Keratinocyte (primary cell): ENCODE data around the gene IMPDH2. TPM values are rescaled to one million over a fixed set of nuclear protein-coding genes. Genes with fewer than 3 reads are reported as not detected.

Source experiments
- DNase-seq: peaks from one replicate; pipeline ENCODE4 v3.0.0-alpha.2; 2011; ENCODE audit warnings: low read depth, missing footprints, low spot score
- FAIRE-seq: peaks from 2 replicates; lab custom pipeline; 2011; peaks lifted over from hg19 to GRCh38; lab: Jason Lieb, UNC
- H2AFZ ChIP-seq: 2 replicates; pipeline ENCODE4 v1.6.0; 2012; ENCODE audit warnings: low read length, control low read depth, inconsistent platforms; ENCODE audit not compliant: control insufficient read depth
- H3K27ac ChIP-seq: 2 replicates; pipeline ENCODE4 v1.5.1; 2011; ENCODE audit warnings: low read length; ENCODE audit not compliant: control insufficient read depth, insufficient read depth
- H3K27me3 ChIP-seq: 3 replicates; pipeline ENCODE4 v1.6.0; 2011; ENCODE audit warnings: low read length; ENCODE audit not compliant: control insufficient read depth, insufficient read depth; ENCODE audit errors: extremely low read depth
- H3K36me3 ChIP-seq, 2 experiments: 2 replicates in 1 of 2; 3 replicates in 1 of 2; pipeline ENCODE4 v1.5.1; 2011; ENCODE audit warnings: low read length in 2 of 2, mild to moderate bottlenecking in 1 of 2; ENCODE audit not compliant: control insufficient read depth in 2 of 2, insufficient read depth in 2 of 2; ENCODE audit errors: extremely low read depth in 1 of 2
- H3K4me1 ChIP-seq: 3 replicates; pipeline ENCODE4 v1.5.1; 2011; ENCODE audit warnings: low read length; ENCODE audit not compliant: control insufficient read depth, insufficient read depth; ENCODE audit errors: extremely low read depth
- H3K4me2 ChIP-seq: 3 replicates; pipeline ENCODE4 v1.6.0; 2011; ENCODE audit warnings: low read depth, low read length; ENCODE audit not compliant: control insufficient read depth, insufficient read depth; ENCODE audit errors: extremely low read depth
- H3K4me3 ChIP-seq, 3 experiments: fragments of 200-600 bp in 1 of 3; sonication (generic) in 1 of 3; 2 replicates in 2 of 3; 3 replicates in 1 of 3; pipeline ENCODE4 v1.5.1; 2011 to 2016; ENCODE audit warnings: low read length in 3 of 3, mild to moderate bottlenecking in 3 of 3, control low read depth in 2 of 3, inconsistent platforms in 1 of 3, low read depth in 1 of 3, mixed read lengths in 1 of 3, mixed run types in 1 of 3, moderate library complexity in 1 of 3; ENCODE audit not compliant: control insufficient read depth in 2 of 3, insufficient read depth in 2 of 3; ENCODE audit errors: extremely low read depth in 1 of 3
- H3K79me2 ChIP-seq: 2 replicates; pipeline ENCODE4 v1.6.0; 2012; ENCODE audit warnings: low read length; ENCODE audit not compliant: control insufficient read depth, insufficient read depth
- H3K9ac ChIP-seq: 3 replicates; pipeline ENCODE4 v1.6.0; 2011; ENCODE audit warnings: low read length; ENCODE audit not compliant: control insufficient read depth, insufficient read depth; ENCODE audit errors: extremely low read depth
- H3K9me1 ChIP-seq: 3 replicates; pipeline ENCODE4 v1.6.0; 2011; ENCODE audit warnings: low read length; ENCODE audit not compliant: control insufficient read depth, insufficient read depth; ENCODE audit errors: extremely low read depth
- H3K9me3 ChIP-seq: 2 replicates; pipeline ENCODE4 v1.5.1; 2012; ENCODE audit warnings: low read depth, low read length; ENCODE audit not compliant: control insufficient read depth
- H4K20me1 ChIP-seq: 3 replicates; pipeline ENCODE4 v1.6.0; 2011; ENCODE audit warnings: low read length; ENCODE audit not compliant: control insufficient read depth, insufficient read depth; ENCODE audit errors: extremely low read depth
- EZH2 ChIP-seq: IDR thresholded peaks from one replicate; pipeline ENCODE4 v1.6.1; 2012; ENCODE audit warnings: inconsistent platforms, mild to moderate bottlenecking, low read length, moderate library complexity
- dilution Hi-C: fragments of 300-500 bp; cut with MboI; formaldehyde crosslinking; loops from one replicate; pipeline ENCODE4 v1.7.0; 2020; ENCODE audit warnings: low sequenced_read_pairs; ENCODE audit not compliant: extremely low pct_ligation_motif_present
- polyA plus RNA-seq, 5 experiments: library from polyadenylated mRNA; depleted of rRNA in 3 of 5; stranded (reverse) in 3 of 5; stranded (forward) in 1 of 5; unstranded in 1 of 5; fragments of >200 nt; gene quantifications; 1 replicate in 1 of 5; 2 replicates in 3 of 5; 3 replicates in 1 of 5; pipeline versions ENCODE4 v1.2.1 to v1.2.3, GENCODE V29; 2011 to 2012; ENCODE audit warnings: missing spikeins in 2 of 5, low read depth in 1 of 5, low replicate concordance in 1 of 5
- TF ChIP-seq, protein P1 (sequence below), 3 experiments: IDR thresholded peaks in 1 of 3; conservative IDR thresholded peaks in 1 of 3; optimal IDR thresholded peaks in 1 of 3; 2 replicates in 2 of 3; 3 replicates in 1 of 3; pipeline versions ENCODE3 to v1.5.1; 2011; ENCODE audit warnings: low read length in 3 of 3, mild to moderate bottlenecking in 3 of 3, moderate library complexity in 2 of 3, control low read depth in 1 of 3, inconsistent platforms in 1 of 3; ENCODE audit not compliant: insufficient read depth in 2 of 3; ENCODE audit errors: extremely low read depth in 1 of 3

IMPDH2 gene
- polyA plus RNA-seq, 1 donor (not counting 4 experiments of a cell fraction or from before 2014, with no cell fraction given): 221 TPM

DNA sequence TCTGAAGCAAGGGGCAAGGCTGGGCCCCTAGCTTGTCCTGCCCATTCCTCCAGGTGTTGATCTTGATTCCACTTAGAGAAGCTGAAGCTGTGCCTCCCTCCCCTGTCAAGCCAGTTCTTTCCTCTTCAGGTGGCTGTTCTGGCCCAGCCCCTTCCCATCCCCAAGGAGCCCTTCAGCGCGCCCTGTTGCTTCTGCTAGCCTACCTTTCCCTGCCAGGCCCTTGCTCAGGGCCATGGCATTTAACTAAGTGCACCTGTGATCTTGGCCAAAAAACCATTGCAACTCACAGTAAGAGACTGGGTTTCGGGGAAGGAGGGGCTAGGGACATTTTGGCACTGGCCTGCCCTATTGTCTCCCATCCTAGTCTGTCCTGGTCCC lies 23.9 kb downstream of the IMPDH2 start:
- Histone ChIP-seq H4K20me1 (no peaks in the 10 kb centered on the region), H3K9ac (no peak overlapping the region), H3K79me2 (peaks cover 21% of the 10 kb centered on the region), H3K27ac (no peak overlapping the region), H2AFZ (no peak overlapping the region), H3K27me3 (no peaks in the 10 kb centered on the region), H3K9me3 (no peaks in the 10 kb centered on the region), H3K4me2 (no peak overlapping the region), H3K4me1 (peaks cover 14% of the 10 kb centered on the region), H3K9me1 (peaks cover 7% of the 10 kb centered on the region), H3K36me3 (no peaks in the 10 kb centered on the region), H3K4me3 (no peak overlapping the region)
- TF ChIP-seq, protein P1, sequence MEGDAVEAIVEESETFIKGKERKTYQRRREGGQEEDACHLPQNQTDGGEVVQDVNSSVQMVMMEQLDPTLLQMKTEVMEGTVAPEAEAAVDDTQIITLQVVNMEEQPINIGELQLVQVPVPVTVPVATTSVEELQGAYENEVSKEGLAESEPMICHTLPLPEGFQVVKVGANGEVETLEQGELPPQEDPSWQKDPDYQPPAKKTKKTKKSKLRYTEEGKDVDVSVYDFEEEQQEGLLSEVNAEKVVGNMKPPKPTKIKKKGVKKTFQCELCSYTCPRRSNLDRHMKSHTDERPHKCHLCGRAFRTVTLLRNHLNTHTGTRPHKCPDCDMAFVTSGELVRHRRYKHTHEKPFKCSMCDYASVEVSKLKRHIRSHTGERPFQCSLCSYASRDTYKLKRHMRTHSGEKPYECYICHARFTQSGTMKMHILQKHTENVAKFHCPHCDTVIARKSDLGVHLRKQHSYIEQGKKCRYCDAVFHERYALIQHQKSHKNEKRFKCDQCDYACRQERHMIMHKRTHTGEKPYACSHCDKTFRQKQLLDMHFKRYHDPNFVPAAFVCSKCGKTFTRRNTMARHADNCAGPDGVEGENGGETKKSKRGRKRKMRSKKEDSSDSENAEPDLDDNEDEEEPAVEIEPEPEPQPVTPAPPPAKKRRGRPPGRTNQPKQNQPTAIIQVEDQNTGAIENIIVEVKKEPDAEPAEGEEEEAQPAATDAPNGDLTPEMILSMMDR (optimal IDR thresholded peaks at IDR 0.05 in 1 of 3, IDR thresholded peaks at IDR 0.05 in 1 of 3, conservative IDR thresholded peaks at IDR 0.05 in 1 of 3; ENCODE audit: extremely low read depth in 1 of 3, insufficient read depth in 2 of 3, low read length in 3 of 3): no peak
- TF ChIP-seq EZH2: no peak
- DNase-seq: no peak
- dilution Hi-C loops: no loop called here
- FAIRE-seq: no peak

DNA sequence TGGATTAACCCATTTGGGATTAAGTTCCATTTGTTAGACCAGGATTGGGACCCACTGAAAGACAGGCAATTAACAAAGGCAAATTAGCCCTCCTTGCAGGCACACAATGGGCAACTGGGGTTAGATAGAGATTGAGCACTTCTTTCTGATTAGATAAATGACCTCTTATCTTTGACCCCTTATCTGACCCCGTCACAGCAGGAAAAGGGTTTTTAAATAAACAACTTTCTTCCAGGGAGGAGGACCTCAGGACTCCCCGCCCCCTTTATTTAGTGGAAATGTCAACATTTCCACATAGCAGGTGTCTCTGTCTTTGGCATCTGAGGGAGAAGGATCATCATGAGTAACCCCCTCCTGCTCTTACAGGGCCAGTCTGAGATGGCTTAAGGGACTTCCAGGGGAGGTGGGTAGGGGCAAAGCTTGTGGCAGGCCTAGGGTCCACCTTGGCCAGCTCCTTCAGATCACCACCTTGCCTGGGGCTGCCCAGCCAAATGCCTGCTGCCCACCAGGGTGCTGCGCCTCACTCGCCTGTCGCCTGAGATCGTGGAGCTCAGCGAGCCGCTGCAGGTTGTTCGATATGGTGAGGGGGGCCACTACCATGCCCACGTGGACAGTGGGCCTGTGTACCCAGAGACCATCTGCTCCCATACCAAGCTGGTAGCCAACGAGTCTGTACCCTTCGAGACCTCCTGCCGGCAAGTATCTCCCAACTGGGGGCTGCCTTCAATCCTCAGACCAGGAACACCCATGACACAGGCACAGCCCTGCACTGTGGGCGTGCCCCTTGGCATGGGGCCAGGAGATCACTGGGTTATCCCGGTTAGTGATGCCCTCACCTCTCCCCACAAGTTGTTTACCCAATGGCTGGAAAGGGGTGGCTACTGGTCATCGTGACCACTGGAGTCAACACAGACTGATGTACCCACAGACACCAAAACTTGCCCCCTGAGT lies 24.6 kb downstream of the IMPDH2 start:
- TF ChIP-seq, protein P1 (optimal IDR thresholded peaks at IDR 0.05 in 1 of 3, IDR thresholded peaks at IDR 0.05 in 1 of 3, conservative IDR thresholded peaks at IDR 0.05 in 1 of 3; ENCODE audit: extremely low read depth in 1 of 3, insufficient read depth in 2 of 3, low read length in 3 of 3): no peak
- no peak for TF ChIP-seq EZH2
- Histone ChIP-seq H3K79me2 (peaks cover 19% of the 10 kb centered on the region), H3K36me3 (no peaks in the 10 kb centered on the region), H4K20me1 (no peaks in the 10 kb centered on the region), H3K27ac (no peak overlapping the region), H3K9me3 (no peaks in the 10 kb centered on the region), H3K4me2 (no peak overlapping the region), H3K27me3 (no peaks in the 10 kb centered on the region), H3K9ac (no peak overlapping the region), H2AFZ (no peak overlapping the region), H3K4me1 (peaks cover 14% of the 10 kb centered on the region), H3K9me1 (peaks cover 7% of the 10 kb centered on the region), H3K4me3 (no peak overlapping the region)
- DNase-seq (no peak), FAIRE-seq (no peak)
- dilution Hi-C loops: no loop called here
